Body of pancreas (tissue), 4 donors: ENCODE measurements around the gene CRYZ. TPM values are rescaled to one million over a fixed set of nuclear protein-coding genes. Genes with fewer than 3 reads are reported as not detected.

Source experiments
- ATAC-seq: fragments of 150-250 bp; one replicate; pipeline ENCODE4 v1.9.1; 2016
- DNase-seq, 4 donors: peaks; one replicate each; pipeline ENCODE4 v3.0.0-alpha.2; 2019
- H3K27ac ChIP-seq, 4 donors: fragments of 200-600 bp; sonication (generic); 1 replicate in 3 of 4; 2 replicates in 1 of 4; pipeline versions ENCODE4 v1.5.1 to v1.6.1; 2016 to 2019; ENCODE audit warnings: mild to moderate bottlenecking in 1 of 4, mixed read lengths in 1 of 4, moderate library complexity in 1 of 4
- H3K27me3 ChIP-seq, 2 donors: fragments of 200-600 bp; sonication (generic); one replicate each; pipeline ENCODE4 v1.6.0; 2016; ENCODE audit warnings: mild to moderate bottlenecking in 1 of 2
- H3K36me3 ChIP-seq, 2 donors: fragments of 200-600 bp; sonication (generic); replicated peaks in 1 of 2; 2 replicates each; pipeline ENCODE4 v1.5.1; 2016; ENCODE audit warnings: low read depth in 2 of 2; ENCODE audit not compliant: insufficient read depth in 1 of 2
- H3K4me1 ChIP-seq: fragments of 200-600 bp; sonication (generic); one replicate; pipeline ENCODE4 v1.6.0; 2016
- H3K4me3 ChIP-seq, 2 donors: fragments of 200-600 bp; sonication (generic); 1 replicate in 1 of 2; 2 replicates in 1 of 2; pipeline ENCODE4 v1.5.1; 2016 to 2019
- H3K9me3 ChIP-seq, 3 donors: fragments of 200-600 bp; sonication (generic); 1 replicate in 2 of 3; 2 replicates in 1 of 3; pipeline ENCODE4 v1.5.1; 2016
- CTCF ChIP-seq, 7 experiments: fragments of 450-650 bp in 4 of 7; fragments of 200-600 bp in 3 of 7; sonication (generic) in 3 of 7; IDR thresholded peaks; one replicate each; pipeline ENCODE4 v1.5.1; 2016 to 2019; ENCODE audit warnings: antibody characterized with exemption in 7 of 7
- POLR2A ChIP-seq, 3 donors: fragments of 450-650 bp; IDR thresholded peaks; one replicate each; pipeline ENCODE4 v1.6.1; 2016; ENCODE audit warnings: antibody characterized with exemption in 3 of 3, mild to moderate bottlenecking in 2 of 3
- WGBS, 2 donors: methylation state at CpG; one replicate each; pipeline ENCODE4 v1.1.5; 2017; 5-methylcytosine and 5-hydroxymethylcytosine counted together
- intact Hi-C: fragments of 100-400 bp; cut with DNase I; formaldehyde crosslinking; loops from one replicate; pipeline ENCODE4 v1.15.1; 2023
- total RNA-seq, 2 donors: library from RNA; depleted of rRNA; stranded (reverse); fragments of >200 nt; gene quantifications; one replicate each; pipeline ENCODE4 v1.1.0, GENCODE V29; 2016

Gene CRYZ
- total RNA-seq, 2 donors from 2014 or later: 28.7 to 77.0 TPM

- no peak for ATAC-seq
Observed at GRCh38 chr1:74699331-74699730, 33.5 kb downstream of the CRYZ start.

GRCh38 chr1:74697832-74698231 lies 35.0 kb downstream of the CRYZ start:
- H3K9me3 ChIP-seq: no peaks in the 10 kb centered on the region
- WGBS, 2 donors: 39 to 48% methylated on average over 2 of the region's 2 CpGs
- H3K4me1 ChIP-seq: no peaks in the 10 kb centered on the region
- no peaks in the 10 kb centered on the region for H3K36me3 ChIP-seq
- H3K4me3 ChIP-seq: no peak overlapping the region
- TF ChIP-seq POLR2A (IDR thresholded peaks at IDR 0.05): no peak
- TF ChIP-seq CTCF (IDR thresholded peaks at IDR 0.05): no peak
- ATAC-seq: no peak
- no peak for DNase-seq
- H3K27ac ChIP-seq: no peak overlapping the region
- no peaks in the 10 kb centered on the region for H3K27me3 ChIP-seq
- intact Hi-C loops: no loop called here

More at GRCh38 chr1:74699331-74699730, 33.5 kb downstream of the CRYZ start:
- no peaks in the 10 kb centered on the region for H3K4me1 ChIP-seq
- intact Hi-C loops: no loop called here
- no peaks in the 10 kb centered on the region for H3K27me3 ChIP-seq
- TF ChIP-seq POLR2A (IDR thresholded peaks at IDR 0.05) (no peak), CTCF (IDR thresholded peaks at IDR 0.05) (no peak)
- H3K9me3 ChIP-seq: no peaks in the 10 kb centered on the region
- H3K36me3 ChIP-seq: peaks cover 4 to 7% of the 10 kb centered on the region in 2 donors
- DNase-seq: no peak
- no peak overlapping the region for H3K27ac ChIP-seq
- H3K4me3 ChIP-seq: no peak overlapping the region

- H3K36me3 ChIP-seq: no peaks in the 10 kb centered on the region
- H3K4me1 ChIP-seq: peaks cover 11% of the 10 kb centered on the region
- H3K27ac ChIP-seq: no peak overlapping the region
- H3K27me3 ChIP-seq: no peaks in the 10 kb centered on the region
- no peak overlapping the region for H3K4me3 ChIP-seq
- WGBS, 2 donors: 88% methylated on average over 2 of the region's 2 CpGs
- intact Hi-C loops: no loop called here
- ATAC-seq (no peak), DNase-seq (no peak)
- no peaks in the 10 kb centered on the region for H3K9me3 ChIP-seq
- TF ChIP-seq POLR2A (IDR thresholded peaks at IDR 0.05): no peak
Observed at GRCh38 chr1:74693473-74693872, 39.4 kb downstream of the CRYZ start.

- H3K9me3 ChIP-seq: no peaks in the 10 kb centered on the region
- ATAC-seq (no peak), DNase-seq (no peak)
- no peaks in the 10 kb centered on the region for H3K36me3 ChIP-seq
- intact Hi-C loops: no loop called here
- no peaks in the 10 kb centered on the region for H3K27me3 ChIP-seq
- TF ChIP-seq CTCF (IDR thresholded peaks at IDR 0.05) (no peak), POLR2A (IDR thresholded peaks at IDR 0.05) (no peak)
- 46 to 58% methylated on average over 4 of the region's 4 CpGs for WGBS, 2 donors
- H3K4me1 ChIP-seq: peaks cover 11% of the 10 kb centered on the region
- H3K27ac ChIP-seq: no peak overlapping the region
- H3K4me3 ChIP-seq: no peak overlapping the region
Observed at GRCh38 chr1:74690909-74691308, 41.9 kb downstream of the CRYZ start.

- WGBS, 2 donors: 1 to 25% methylated on average over 2 of the region's 2 CpGs
- no peaks in the 10 kb centered on the region for H3K36me3 ChIP-seq
- TF ChIP-seq POLR2A (IDR thresholded peaks at IDR 0.05): no peak
- TF ChIP-seq CTCF (IDR thresholded peaks at IDR 0.05): no peak
Observed at GRCh38 chr1:74690364-74690696, 42.5 kb downstream of the CRYZ start.

More at GRCh38 chr1:74690364-74690696, 42.5 kb downstream of the CRYZ start:
- DNase-seq (no peak), ATAC-seq (no peak)
- H3K4me3 ChIP-seq: no peak overlapping the region
- H3K27ac ChIP-seq: no peak overlapping the region
- intact Hi-C loops: no loop called here
- no peaks in the 10 kb centered on the region for H3K9me3 ChIP-seq
- peaks cover 11% of the 10 kb centered on the region for H3K4me1 ChIP-seq
- H3K27me3 ChIP-seq: no peaks in the 10 kb centered on the region
